ENCODE measurements around the gene TOMT.

The TOMT gene, protein sequence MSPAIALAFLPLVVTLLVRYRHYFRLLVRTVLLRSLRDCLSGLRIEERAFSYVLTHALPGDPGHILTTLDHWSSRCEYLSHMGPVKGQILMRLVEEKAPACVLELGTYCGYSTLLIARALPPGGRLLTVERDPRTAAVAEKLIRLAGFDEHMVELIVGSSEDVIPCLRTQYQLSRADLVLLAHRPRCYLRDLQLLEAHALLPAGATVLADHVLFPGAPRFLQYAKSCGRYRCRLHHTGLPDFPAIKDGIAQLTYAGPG

DNA sequence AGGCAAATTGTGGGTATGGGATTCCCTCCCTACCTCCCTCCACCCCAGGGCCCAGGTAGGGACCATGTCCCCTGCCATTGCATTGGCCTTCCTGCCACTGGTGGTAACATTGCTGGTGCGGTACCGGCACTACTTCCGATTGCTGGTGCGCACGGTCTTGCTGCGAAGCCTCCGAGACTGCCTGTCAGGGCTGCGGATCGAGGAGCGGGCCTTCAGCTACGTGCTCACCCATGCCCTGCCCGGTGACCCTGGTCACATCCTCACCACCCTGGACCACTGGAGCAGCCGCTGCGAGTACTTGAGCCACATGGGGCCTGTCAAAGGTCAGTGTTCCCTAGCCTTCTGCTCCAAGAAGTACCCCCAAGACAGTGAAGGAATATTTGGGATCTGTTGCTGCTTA is at the start of gene TOMT:
Gene TOMT, plus strand, starts transcription at position 37 of the 400 bp plus-strand sequence. Its CDS starts 28 bp downstream, at position 65.
- no peak for DNase-seq

DNA sequence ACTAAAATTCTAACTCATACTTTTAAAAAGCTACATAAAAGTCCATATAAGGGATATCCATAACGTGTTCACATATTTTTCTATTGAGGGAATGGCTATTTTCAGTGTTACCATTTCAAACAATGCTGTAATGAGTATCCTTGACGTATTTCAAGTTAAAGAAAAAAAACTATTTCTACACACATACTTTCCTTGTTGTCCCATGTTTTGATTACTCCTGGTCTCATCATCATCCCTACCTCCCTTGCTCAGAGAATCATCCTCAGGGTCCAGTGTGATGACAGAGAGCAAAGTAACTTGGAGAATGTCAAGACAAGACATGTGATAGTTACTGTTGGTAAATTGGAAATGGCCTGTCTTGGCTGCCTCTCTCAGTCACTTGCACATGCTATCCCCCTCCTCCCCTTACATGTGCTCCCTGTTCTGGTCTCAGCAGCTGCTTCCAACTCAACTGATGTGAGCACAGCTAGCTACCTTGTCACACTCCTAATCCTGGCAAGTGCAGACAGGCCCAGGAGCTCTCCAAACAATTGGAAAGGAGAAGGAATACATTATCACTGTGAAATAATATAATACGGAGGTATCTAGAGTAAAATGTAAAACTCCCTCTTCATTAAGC is 47.2 kb upstream of the TOMT start:
- DNase-seq: peak; percentile 61

DNA sequence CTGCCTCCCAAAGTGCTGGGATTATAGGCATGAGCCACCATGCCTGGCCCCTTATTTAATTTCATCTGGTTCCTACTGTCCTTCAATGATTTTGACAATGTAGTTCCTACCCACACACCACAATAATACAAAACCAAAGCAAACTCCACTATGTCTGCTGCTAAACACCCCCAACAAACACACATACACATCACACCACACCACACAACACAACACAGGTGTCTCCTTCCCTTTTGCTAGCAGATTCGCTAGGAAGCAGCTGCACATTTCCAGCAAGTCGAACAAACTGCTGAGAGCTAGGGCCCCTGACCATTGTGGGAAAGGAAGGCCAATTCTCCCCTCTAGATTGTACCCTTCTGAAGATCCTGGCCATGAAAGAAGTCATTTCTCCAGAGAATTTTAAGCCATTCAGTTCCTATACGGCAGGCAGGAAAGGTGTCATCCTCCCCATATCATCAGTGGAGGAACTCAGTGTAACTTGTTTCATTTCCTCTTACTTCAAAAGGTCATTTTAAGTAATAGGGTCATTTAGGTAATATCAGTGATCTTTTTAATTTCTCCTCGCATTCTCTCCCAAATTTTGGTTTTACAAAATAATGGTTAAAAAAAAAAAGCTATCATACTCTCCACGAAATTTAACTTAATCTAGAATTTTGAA is 43.9 kb upstream of the TOMT start:
- no peak for DNase-seq

DNA sequence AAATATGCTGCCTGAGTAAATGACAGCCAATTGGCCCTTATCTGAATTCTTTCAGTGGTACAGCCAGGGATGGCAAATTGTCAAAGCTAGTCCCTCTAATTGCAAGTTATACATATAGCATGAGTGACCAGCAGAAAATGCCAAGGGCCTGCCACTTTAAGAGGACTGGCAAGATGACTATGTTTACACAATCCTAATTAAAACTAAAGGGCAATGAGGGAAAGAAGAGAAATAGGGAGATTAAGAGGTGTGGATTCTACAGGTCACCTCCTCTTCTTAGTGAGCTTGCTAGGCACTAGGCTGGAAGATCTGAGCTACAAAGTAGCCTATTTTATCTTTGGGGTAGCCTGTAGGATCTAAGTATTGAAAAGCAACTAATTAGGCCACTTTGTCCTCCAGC is 38.9 kb upstream of the TOMT start:
- DNase-seq: no peak

DNA sequence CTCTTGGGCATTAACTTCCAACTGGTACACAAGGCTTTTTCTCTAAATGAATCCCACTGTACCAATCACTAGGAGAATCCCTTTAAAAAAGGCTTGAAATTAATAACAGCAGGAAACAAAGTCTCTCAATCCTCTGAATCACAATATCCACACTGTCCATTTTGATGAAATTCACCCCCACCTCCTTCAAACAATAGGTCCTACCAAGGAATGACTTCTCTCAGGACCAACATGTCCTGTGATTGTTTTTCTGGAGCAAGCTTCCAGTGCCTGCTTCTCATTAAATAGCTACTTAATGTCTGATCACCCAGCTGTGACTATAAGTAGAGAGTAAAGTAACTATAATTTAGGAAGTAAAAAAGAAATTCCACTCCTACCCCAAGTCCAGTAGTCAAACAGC is 38.5 kb upstream of the TOMT start:
- DNase-seq: no peak

- DNase-seq: no peak
These were observed 38.0 kb upstream of the TOMT start for GRCh38 chr11:72067676-72068075.

GRCh38 chr11:72069200-72069599 is 36.5 kb upstream of the TOMT start:
- no peak for DNase-seq

GRCh38 chr11:72069787-72070251 is 35.9 kb upstream of the TOMT start:
- no peak for DNase-seq

DNA sequence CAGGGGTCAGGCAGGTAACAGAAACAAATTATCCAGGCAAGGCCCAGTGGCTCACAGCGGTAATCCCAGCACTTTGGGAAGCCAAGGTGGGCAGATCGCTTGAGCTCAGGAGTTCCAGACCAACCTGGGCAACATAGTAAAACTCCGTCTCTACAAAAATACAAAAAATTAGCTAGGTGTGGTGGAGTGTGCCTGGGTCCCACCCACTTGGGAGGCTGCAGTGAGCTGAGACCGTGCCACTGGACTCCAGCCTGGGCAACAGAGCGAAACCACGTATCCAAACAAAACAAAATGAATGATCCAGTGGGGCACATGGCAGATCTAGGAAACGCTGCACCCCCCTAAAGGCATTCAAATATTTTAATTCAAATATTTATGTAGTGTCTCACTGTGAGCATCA is 35.2 kb upstream of the TOMT start:
- DNase-seq: no peak

DNA sequence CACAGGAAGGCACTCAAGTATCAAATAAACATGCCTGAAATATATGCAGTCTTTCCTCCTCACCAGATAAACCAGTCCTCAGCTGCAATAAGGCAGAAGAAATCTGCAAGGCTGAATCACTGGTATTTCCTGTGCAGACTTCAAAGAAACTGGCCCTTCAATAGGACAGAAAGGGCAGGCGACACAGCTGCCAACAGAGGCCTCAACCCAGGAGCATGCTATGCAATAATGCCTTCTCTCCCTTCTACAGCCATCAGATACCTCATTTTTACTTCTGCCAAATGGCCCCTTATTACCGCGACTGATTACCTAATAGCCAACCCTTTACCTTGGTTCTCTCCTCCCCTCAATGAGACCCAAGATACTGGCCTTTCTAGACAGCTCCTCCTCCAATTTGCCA is 33.4 kb upstream of the TOMT start:
- no peak for DNase-seq

- DNase-seq: no peak
These were observed 30.6 kb upstream of the TOMT start for GRCh38 chr11:72075109-72075508.

DNA sequence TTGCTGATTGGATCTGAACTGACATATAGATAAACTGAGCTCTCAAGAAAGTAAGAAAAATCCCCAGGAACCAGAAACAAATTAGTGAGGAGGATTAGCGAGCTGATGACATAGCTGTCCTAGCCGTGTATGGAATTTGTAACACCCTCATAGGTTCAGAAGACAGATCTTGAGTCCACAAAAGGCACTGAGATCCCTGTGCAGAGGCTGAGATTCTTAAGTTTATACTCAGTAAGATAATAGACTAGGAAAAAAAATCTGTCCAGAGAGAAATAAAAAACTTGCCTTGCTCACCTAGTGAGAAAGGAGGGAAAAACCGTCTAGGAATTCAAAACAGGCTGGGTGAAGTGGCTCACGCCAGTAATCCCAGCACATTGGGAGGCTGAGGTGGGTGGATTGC is 30.0 kb upstream of the TOMT start:
- no peak for DNase-seq

DNA sequence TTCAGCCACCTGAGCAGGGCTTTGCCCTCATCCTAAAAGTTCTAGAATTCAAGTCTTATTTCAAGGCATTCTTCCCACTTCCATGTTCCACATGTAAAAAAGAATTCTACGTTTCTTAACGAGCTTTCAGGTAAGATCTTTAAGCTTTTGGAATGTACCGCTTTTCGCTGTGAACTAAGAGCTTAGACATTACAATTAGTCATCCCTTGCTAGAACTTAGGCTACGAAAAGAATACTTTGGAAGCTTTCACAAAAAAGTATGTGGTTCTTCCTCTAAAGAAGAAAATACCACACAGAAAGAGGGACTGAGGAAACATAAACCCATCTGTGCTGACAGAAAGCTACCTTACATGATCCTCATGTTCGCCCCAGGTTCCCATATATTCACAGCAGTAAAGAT is 27.2 kb upstream of the TOMT start:
- DNase-seq: no peak

GRCh38 chr11:72079819-72080325 is 25.9 kb upstream of the TOMT start:
- no peak for DNase-seq

- DNase-seq: peak; percentile 100
These were observed 25.2 kb upstream of the TOMT start, which contains the start of the genes LRRC51 and NUMA1 for GRCh38 chr11:72080326-72081183. Gene LRRC51, plus strand, starts transcription at chr11:72080850. Its CDS starts 8,234 bp downstream, at chr11:72089084. Gene NUMA1, minus strand, starts transcription at chr11:72080542. Its CDS starts 44,599 bp downstream, at chr11:72035943.

DNA sequence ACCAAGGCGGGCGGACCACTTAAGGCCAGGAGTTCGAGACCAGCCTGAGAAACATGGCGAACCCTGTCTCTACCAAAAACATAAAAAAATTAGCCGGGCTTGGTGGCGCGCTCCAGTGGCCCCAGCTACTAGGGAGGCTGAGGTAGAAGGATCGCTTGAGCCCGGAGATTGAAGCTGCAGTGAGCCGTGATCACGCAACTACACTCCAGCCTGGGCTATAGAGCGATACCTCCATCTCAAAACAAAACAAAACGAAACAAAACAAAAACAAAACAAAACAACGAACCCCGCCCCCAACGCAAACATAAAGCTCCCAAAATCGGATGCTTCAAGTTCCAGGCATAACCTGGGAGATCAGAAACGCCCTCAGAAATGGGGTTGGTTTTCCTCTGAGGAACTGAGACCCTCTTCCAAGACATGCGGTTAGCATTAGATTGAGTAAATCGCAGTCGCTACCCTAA is 24.5 kb upstream of the TOMT start:
- DNase-seq: no peak

- DNase-seq: peak; percentile 65
These were observed 23.8 kb upstream of the TOMT start for GRCh38 chr11:72081821-72082453.

- DNase-seq: no peak
These were observed 22.3 kb upstream of the TOMT start for GRCh38 chr11:72083414-72083813.

DNA sequence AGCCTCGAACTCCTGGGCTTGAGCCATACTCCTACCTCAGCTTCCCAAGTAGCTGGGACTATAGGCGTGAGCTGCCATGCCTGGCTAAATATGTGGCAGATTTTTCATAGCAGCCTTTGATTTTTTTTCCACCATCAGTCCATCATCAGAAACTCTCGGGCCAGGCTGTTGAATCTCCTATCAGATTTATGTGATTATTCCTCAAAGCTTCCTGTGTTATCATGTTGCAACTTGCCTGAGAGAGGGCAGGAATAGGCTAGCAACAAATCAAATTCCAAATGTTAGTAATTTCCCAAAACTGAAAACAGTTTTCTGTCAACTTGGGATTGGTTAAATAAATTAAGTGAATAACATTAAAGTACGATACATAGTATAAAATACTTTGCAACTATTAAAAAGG is 21.6 kb upstream of the TOMT start:
- DNase-seq: no peak

- DNase-seq: no peak
These were observed 20.8 kb upstream of the TOMT start for GRCh38 chr11:72084965-72085364.

DNA sequence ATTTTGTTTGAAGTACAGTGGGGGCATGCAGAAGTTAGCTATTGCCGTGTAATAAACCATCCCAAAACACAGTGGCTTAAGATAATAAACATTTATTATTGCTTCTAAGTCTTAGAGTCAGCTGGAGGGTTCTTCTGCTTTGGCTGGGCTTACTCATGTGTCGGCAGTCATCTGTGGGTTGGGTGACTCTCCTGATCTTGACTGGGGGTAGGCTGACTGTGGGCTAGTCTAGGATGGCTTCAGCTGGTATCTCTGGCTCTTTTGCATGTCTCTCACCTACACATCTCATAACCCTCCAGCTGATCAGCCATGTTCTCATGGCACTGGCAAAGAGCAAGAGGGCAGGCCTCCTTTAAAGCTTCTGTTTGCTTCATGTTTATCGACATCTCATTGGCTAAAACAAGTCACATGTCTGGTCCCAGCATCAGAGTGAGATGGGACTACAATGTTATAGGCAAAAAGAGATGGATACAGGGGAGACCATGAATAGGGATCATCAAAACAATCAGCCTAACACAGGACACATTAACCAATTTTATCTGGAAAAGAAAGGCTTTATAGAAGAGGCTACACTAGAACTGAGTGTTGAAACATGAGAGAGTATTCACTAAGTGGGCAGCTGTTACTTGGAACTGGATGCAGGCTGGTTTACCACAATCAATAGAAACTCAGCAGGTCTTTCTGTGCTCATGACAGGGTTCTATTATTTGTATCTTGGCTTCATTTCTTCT is 19.9 kb upstream of the TOMT start:
- DNase-seq: no peak
